H1 (cell line): ENCODE data around the gene RNF220. TPM values are rescaled to one million over a fixed set of nuclear protein-coding genes. Genes with fewer than 3 reads are reported as not detected.

Experiments used
- BRCA1 ChIP-seq: IDR thresholded peaks from 2 replicates; pipeline ENCODE4 v1.6.1; 2012; ENCODE audit warnings: low read depth, low read length, improper control_type of control experiment
- CEBPB ChIP-seq: IDR thresholded peaks from 2 replicates; pipeline ENCODE4 v1.6.1; 2012; ENCODE audit warnings: low read depth, low read length
- CHD2 ChIP-seq: IDR thresholded peaks from 2 replicates; pipeline ENCODE4 v1.6.1; 2012; ENCODE audit warnings: low read length, improper control_type of control experiment
- FOSL1 ChIP-seq: IDR thresholded peaks from 2 replicates; pipeline ENCODE4 v1.6.1; 2011; ENCODE audit warnings: mild to moderate bottlenecking, low read depth, low read length, moderate library complexity; ENCODE audit not compliant: insufficient read depth
- KDM5A ChIP-seq: fragments of 200-600 bp; IDR thresholded peaks from 2 replicates; pipeline ENCODE4 v1.7.1; 2012; ENCODE audit warnings: mild to moderate bottlenecking, low read length, inconsistent platforms, mixed read lengths
- POLR2A ChIP-seq, 2 experiments: IDR thresholded peaks; 1 replicate in 1 of 2; 2 replicates in 1 of 2; pipeline ENCODE4 v1.6.1; 2011; ENCODE audit warnings: low read depth in 2 of 2, low read length in 2 of 2, mild to moderate bottlenecking in 2 of 2; ENCODE audit errors: control extremely low read depth in 1 of 2
- POLR2AphosphoS5 ChIP-seq: IDR thresholded peaks from 2 replicates; pipeline ENCODE4 v1.6.1; 2011; ENCODE audit warnings: low read depth, low read length
- POU5F1 ChIP-seq: IDR thresholded peaks from 2 replicates; pipeline ENCODE4 v1.6.1; 2011; ENCODE audit warnings: low read depth, mild to moderate bottlenecking, low read length, moderate library complexity
- TBP ChIP-seq: IDR thresholded peaks from 2 replicates; pipeline ENCODE4 v1.6.1; 2011; ENCODE audit warnings: low read depth, low read length, improper control_type of control experiment
- polyA plus RNA-seq, 7 experiments: library from polyadenylated mRNA; depleted of rRNA in 3 of 7; stranded (reverse) in 5 of 7; unstranded in 2 of 7; fragments of >200 nt in 5 of 7; fragments of 200-250 nt in 2 of 7; gene quantifications; 1 replicate in 5 of 7; 2 replicates in 1 of 7; 4 replicates in 1 of 7; pipeline versions ENCODE4 v1.2.1 to v1.2.3, GENCODE V29; 2011 to 2013; ENCODE audit warnings: missing spikeins in 2 of 7, mixed read lengths in 2 of 7
- total RNA-seq: library from RNA; stranded (reverse); fragmentation: NEBNext Ultra II Directional; extraction: Animal tissue kit (Norgen Biotek cat#: 25700); gene quantifications from 2 replicates; pipeline ENCODE4 v1.2.1, GENCODE V29; 2021
- TF ChIP-seq, protein P1 (sequence below): fragments of 300-600 bp; sonication (generic); IDR thresholded peaks from 2 replicates; pipeline ENCODE4 v1.7.1; 2012; ENCODE audit warnings: low read length, moderate library complexity, mild to moderate bottlenecking, inconsistent platforms; ENCODE audit not compliant: insufficient replicate concordance

The RNF220 gene
- total and polyA plus RNA-seq, 2 of the 8 experiments (the other 6 are each of a cell fraction or from before 2014, with no cell fraction given): 123 to 160 TPM

DNA sequence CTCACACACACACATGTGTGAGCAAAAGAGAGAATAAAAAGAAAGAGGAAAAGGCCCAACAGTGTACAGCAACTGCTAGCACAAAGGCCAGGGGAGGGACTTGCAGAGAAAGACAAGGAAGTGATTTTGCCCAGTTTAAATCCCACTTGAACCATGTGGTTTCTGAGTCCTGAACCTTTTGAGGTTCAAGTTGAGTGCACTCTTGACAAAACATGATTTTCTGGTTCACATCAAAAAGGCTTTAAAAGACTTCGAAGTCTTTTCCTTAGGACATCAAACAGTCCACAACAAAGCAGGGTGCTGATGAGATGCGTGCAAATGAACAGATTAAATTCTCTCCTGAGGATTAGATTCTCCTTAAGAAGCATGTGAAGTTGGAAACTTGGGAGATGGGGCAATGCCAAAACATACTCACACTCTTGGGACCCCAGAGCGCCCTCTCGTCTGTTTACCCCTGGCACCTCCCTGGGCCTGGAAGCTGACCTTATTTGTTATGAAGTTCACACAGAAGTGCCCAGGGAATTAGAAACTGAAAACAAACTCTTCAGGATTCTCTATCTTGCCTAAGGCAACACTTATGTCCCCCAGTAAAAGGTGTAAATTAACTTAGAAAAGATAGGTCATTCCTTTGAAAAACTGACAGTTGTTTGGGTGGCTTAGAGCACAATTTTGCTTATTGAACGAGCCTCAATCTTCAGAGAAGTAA lies 31.5 kb downstream of the RNF220 start (continued):
- TF ChIP-seq, protein P1, sequence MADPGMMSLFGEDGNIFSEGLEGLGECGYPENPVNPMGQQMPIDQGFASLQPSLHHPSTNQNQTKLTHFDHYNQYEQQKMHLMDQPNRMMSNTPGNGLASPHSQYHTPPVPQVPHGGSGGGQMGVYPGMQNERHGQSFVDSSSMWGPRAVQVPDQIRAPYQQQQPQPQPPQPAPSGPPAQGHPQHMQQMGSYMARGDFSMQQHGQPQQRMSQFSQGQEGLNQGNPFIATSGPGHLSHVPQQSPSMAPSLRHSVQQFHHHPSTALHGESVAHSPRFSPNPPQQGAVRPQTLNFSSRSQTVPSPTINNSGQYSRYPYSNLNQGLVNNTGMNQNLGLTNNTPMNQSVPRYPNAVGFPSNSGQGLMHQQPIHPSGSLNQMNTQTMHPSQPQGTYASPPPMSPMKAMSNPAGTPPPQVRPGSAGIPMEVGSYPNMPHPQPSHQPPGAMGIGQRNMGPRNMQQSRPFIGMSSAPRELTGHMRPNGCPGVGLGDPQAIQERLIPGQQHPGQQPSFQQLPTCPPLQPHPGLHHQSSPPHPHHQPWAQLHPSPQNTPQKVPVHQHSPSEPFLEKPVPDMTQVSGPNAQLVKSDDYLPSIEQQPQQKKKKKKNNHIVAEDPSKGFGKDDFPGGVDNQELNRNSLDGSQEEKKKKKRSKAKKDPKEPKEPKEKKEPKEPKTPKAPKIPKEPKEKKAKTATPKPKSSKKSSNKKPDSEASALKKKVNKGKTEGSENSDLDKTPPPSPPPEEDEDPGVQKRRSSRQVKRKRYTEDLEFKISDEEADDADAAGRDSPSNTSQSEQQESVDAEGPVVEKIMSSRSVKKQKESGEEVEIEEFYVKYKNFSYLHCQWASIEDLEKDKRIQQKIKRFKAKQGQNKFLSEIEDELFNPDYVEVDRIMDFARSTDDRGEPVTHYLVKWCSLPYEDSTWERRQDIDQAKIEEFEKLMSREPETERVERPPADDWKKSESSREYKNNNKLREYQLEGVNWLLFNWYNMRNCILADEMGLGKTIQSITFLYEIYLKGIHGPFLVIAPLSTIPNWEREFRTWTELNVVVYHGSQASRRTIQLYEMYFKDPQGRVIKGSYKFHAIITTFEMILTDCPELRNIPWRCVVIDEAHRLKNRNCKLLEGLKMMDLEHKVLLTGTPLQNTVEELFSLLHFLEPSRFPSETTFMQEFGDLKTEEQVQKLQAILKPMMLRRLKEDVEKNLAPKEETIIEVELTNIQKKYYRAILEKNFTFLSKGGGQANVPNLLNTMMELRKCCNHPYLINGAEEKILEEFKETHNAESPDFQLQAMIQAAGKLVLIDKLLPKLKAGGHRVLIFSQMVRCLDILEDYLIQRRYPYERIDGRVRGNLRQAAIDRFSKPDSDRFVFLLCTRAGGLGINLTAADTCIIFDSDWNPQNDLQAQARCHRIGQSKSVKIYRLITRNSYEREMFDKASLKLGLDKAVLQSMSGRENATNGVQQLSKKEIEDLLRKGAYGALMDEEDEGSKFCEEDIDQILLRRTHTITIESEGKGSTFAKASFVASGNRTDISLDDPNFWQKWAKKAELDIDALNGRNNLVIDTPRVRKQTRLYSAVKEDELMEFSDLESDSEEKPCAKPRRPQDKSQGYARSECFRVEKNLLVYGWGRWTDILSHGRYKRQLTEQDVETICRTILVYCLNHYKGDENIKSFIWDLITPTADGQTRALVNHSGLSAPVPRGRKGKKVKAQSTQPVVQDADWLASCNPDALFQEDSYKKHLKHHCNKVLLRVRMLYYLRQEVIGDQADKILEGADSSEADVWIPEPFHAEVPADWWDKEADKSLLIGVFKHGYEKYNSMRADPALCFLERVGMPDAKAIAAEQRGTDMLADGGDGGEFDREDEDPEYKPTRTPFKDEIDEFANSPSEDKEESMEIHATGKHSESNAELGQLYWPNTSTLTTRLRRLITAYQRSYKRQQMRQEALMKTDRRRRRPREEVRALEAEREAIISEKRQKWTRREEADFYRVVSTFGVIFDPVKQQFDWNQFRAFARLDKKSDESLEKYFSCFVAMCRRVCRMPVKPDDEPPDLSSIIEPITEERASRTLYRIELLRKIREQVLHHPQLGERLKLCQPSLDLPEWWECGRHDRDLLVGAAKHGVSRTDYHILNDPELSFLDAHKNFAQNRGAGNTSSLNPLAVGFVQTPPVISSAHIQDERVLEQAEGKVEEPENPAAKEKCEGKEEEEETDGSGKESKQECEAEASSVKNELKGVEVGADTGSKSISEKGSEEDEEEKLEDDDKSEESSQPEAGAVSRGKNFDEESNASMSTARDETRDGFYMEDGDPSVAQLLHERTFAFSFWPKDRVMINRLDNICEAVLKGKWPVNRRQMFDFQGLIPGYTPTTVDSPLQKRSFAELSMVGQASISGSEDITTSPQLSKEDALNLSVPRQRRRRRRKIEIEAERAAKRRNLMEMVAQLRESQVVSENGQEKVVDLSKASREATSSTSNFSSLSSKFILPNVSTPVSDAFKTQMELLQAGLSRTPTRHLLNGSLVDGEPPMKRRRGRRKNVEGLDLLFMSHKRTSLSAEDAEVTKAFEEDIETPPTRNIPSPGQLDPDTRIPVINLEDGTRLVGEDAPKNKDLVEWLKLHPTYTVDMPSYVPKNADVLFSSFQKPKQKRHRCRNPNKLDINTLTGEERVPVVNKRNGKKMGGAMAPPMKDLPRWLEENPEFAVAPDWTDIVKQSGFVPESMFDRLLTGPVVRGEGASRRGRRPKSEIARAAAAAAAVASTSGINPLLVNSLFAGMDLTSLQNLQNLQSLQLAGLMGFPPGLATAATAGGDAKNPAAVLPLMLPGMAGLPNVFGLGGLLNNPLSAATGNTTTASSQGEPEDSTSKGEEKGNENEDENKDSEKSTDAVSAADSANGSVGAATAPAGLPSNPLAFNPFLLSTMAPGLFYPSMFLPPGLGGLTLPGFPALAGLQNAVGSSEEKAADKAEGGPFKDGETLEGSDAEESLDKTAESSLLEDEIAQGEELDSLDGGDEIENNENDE: no peak
- TF ChIP-seq POLR2AphosphoS5 (no peak), CEBPB (no peak), BRCA1 (no peak), CHD2 (no peak), POLR2A (IDR thresholded peaks at IDR 0.05; ENCODE audit: control extremely low read depth in 1 of 2, low read depth in 2 of 2, low read length in 2 of 2) (no peak), FOSL1 (no peak), KDM5A (no peak), POU5F1 (no peak), TBP (no peak)
